ENCODE results near the gene LMO7. TPM values are rescaled to one million over a fixed set of nuclear protein-coding genes. Genes with fewer than 3 reads are reported as not detected.

LMO7 gene
- total RNA-seq, 2 donors from 2014 or later = 118 to 193 TPM

DNA sequence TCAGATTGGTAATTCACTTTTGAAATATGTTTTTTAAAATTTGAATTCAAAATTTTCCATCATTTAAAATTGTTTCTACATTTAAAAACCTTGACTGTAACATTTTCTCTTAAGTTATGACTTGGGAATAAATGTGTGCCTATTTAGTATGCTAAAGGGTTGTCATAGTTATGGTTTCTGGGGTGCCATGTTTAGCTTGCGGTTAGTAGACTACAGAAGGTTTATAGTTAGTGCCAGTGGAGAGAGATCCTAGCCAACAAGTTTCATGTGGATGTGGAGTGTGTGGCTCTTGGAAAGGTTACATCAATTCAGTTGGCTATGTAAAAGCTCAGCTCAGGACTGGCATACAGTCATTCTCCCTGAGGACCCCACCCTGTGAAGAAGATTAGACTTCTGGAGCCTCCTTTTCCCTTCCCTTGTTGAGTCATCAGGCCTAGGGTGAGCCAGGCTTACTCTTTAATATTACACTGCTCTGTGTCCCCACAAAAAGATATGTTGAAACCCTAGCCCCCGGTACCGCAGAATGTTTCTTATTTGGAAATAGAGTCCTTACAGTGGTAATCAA is 20.4 kb downstream of the LMO7 start:
- no peak overlapping the region for H3K4me3 ChIP-seq
- no peaks in the 10 kb centered on the region for H3K9me3 ChIP-seq
- H3K27me3 ChIP-seq = no peaks in the 10 kb centered on the region
- H3K4me1 ChIP-seq = no peaks in the 10 kb centered on the region
- no peaks in the 10 kb centered on the region for H3K36me3 ChIP-seq
- H3K27ac ChIP-seq = no peak overlapping the region
- no peak for TF ChIP-seq CTCF (IDR thresholded peaks at IDR 0.05)
- no peak for DNase-seq
- intact Hi-C loops (cut with DNase I) = no loop called here
- no peak overlapping the region for H3K9ac ChIP-seq (ENCODE audit: low read depth in 2 of 2, low read length in 2 of 2)

DNA sequence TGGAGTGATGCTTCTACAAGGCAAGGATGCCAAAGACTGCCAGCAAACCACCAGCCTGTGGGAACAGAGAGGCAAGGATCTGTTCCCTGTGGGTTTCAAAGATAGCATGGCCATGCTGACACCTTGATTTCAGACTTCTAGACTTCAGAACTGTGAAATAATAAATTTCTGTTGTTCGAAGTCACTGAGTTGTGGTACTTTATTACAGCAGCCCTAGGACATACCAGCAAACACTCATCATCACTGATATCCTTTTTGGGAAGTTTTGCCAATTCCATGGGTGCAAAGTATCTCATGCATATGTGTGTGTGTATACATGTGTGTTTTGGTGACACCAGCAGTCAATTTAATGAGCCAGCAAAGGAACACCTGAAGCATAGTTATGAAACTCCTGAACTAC is 21.0 kb downstream of the LMO7 start:
- H3K4me1 ChIP-seq = no peaks in the 10 kb centered on the region

GRCh38 chr13:75660694-75661093 is 24.6 kb downstream of the LMO7 start:
- TF ChIP-seq CTCF (IDR thresholded peaks at IDR 0.05) = no peak
- no peak overlapping the region for H3K27ac ChIP-seq
- H3K4me1 ChIP-seq = no peaks in the 10 kb centered on the region
- H3K9ac ChIP-seq (ENCODE audit: low read depth in 2 of 2, low read length in 2 of 2) = no peak overlapping the region
- no peaks in the 10 kb centered on the region for H3K27me3 ChIP-seq
- no peaks in the 10 kb centered on the region for H3K36me3 ChIP-seq
- DNase-seq = no peak
- no peak overlapping the region for H3K4me3 ChIP-seq
- no peaks in the 10 kb centered on the region for H3K9me3 ChIP-seq
- intact Hi-C loops (cut with DNase I) = no loop called here

More for the DNA sequence above, 21.0 kb downstream of the LMO7 start:
- H3K27ac ChIP-seq = no peak overlapping the region
- H3K9ac ChIP-seq (ENCODE audit: low read depth in 2 of 2, low read length in 2 of 2) = no peak overlapping the region
- H3K27me3 ChIP-seq = no peaks in the 10 kb centered on the region
- no peak for DNase-seq
- H3K36me3 ChIP-seq = no peaks in the 10 kb centered on the region
- TF ChIP-seq CTCF (IDR thresholded peaks at IDR 0.05) = no peak
- intact Hi-C loops (cut with DNase I) = no loop called here
- H3K9me3 ChIP-seq = no peaks in the 10 kb centered on the region
- no peak overlapping the region for H3K4me3 ChIP-seq

GRCh38 chr13:75661443-75661842 is 25.3 kb downstream of the LMO7 start:
- H3K36me3 ChIP-seq = no peaks in the 10 kb centered on the region
- no peaks in the 10 kb centered on the region for H3K9me3 ChIP-seq
- TF ChIP-seq CTCF (IDR thresholded peaks at IDR 0.05) = no peak
- H3K9ac ChIP-seq (ENCODE audit: low read depth in 2 of 2, low read length in 2 of 2) = no peak overlapping the region
- intact Hi-C loops (cut with DNase I) = no loop called here
- no peak for DNase-seq
- no peaks in the 10 kb centered on the region for H3K4me1 ChIP-seq
- no peak overlapping the region for H3K4me3 ChIP-seq
- H3K27me3 ChIP-seq = no peaks in the 10 kb centered on the region
- H3K27ac ChIP-seq = no peak overlapping the region

- intact Hi-C loops (cut with DNase I) = no loop called here
- no peak overlapping the region for H3K9ac ChIP-seq (ENCODE audit: low read depth in 2 of 2, low read length in 2 of 2)
Observed at GRCh38 chr13:75666646-75667351, 30.7 kb downstream of the LMO7 start.

More at GRCh38 chr13:75666646-75667351, 30.7 kb downstream of the LMO7 start:
- TF ChIP-seq CTCF (IDR thresholded peaks at IDR 0.05) = no peak
- Histone ChIP-seq H3K36me3 (no peaks in the 10 kb centered on the region), H3K9me3 (no peaks in the 10 kb centered on the region), H3K4me3 (no peak overlapping the region), H3K27ac (no peak overlapping the region), H3K27me3 (no peaks in the 10 kb centered on the region), H3K4me1 (no peaks in the 10 kb centered on the region)
- no peak for DNase-seq

All from colonic mucosa (tissue), 4 donors.